ENCODE measurements around the gene HDLBP.
"Not testable (repeated sequence)": the region's sequence is repeated elsewhere in the genome, so short reads cannot be mapped to it uniquely, and the experiment has no call there.

Gene HDLBP

GRCh38 chr2:241330616-241330981 is 15.1 kb upstream of the HDLBP start:
- H3K4me3 ChIP-seq (ENCODE audit: low read depth, low read length): no peak overlapping the region

- H3K4me3 ChIP-seq (ENCODE audit: low read depth, low read length): no peak overlapping the region
Measured at GRCh38 chr2:241329669-241330615, 14.5 kb upstream of the HDLBP start.

GRCh38 chr2:241325257-241325656 is 9.8 kb upstream of the HDLBP start:
- H3K4me3 ChIP-seq (ENCODE audit: low read depth, low read length): no peak overlapping the region

- H3K4me3 ChIP-seq (ENCODE audit: low read depth, low read length): no peak overlapping the region
Measured at GRCh38 chr2:241324775-241325174, 9.3 kb upstream of the HDLBP start.

GRCh38 chr2:241323778-241324177 is 8.3 kb upstream of the HDLBP start:
- H3K4me3 ChIP-seq (ENCODE audit: low read depth, low read length): no peak overlapping the region

- H3K4me3 ChIP-seq (ENCODE audit: low read depth, low read length): no peak overlapping the region
Measured at GRCh38 chr2:241321886-241322285, 6.4 kb upstream of the HDLBP start.

GRCh38 chr2:241321033-241321432 is 5.6 kb upstream of the HDLBP start:
- H3K4me3 ChIP-seq (ENCODE audit: low read depth, low read length): no peak overlapping the region

GRCh38 chr2:241320394-241320793 is 4.9 kb upstream of the HDLBP start:
- H3K4me3 ChIP-seq (ENCODE audit: low read depth, low read length): no peak overlapping the region

GRCh38 chr2:241318830-241319229 is 3.4 kb upstream of the HDLBP start:
- not testable (repeated sequence) for H3K4me3 ChIP-seq (ENCODE audit: low read depth, low read length)

GRCh38 chr2:241317391-241317790 is 1.9 kb upstream of the HDLBP start:
- peak overlapping the region; percentile 98 for H3K4me3 ChIP-seq (ENCODE audit: low read depth, low read length)

GRCh38 chr2:241316825-241317224 is 1.4 kb upstream of the HDLBP start:
- peak overlapping the region; percentile 98 for H3K4me3 ChIP-seq (ENCODE audit: low read depth, low read length)

GRCh38 chr2:241315879-241316631 is 583 bp upstream of the HDLBP start, which contains the start of gene SEPTIN2:
Gene SEPTIN2, plus strand, starts transcription at chr2:241315925. Its CDS starts 8,308 bp downstream, at chr2:241324233.
- peak within 1 kb of the TSS; percentile 98 for H3K4me3 ChIP-seq (ENCODE audit: low read depth, low read length)

GRCh38 chr2:241314226-241315092 is 1.0 kb downstream of the HDLBP start:
- peak overlapping the region; percentile 97 for H3K4me3 ChIP-seq (ENCODE audit: low read depth, low read length)

- H3K4me3 ChIP-seq (ENCODE audit: low read depth, low read length): peak overlapping the region; percentile 97
Measured at GRCh38 chr2:241313543-241314095, 1.9 kb downstream of the HDLBP start.

- no peak overlapping the region for H3K4me3 ChIP-seq (ENCODE audit: low read depth, low read length)
Measured at GRCh38 chr2:241312082-241312481, 3.4 kb downstream of the HDLBP start.

GRCh38 chr2:241310917-241311566 is 4.4 kb downstream of the HDLBP start:
- H3K4me3 ChIP-seq (ENCODE audit: low read depth, low read length): no peak overlapping the region

GRCh38 chr2:241309684-241310117 is 5.8 kb downstream of the HDLBP start:
- no peak overlapping the region for H3K4me3 ChIP-seq (ENCODE audit: low read depth, low read length)

- no peak overlapping the region for H3K4me3 ChIP-seq (ENCODE audit: low read depth, low read length)
Measured at GRCh38 chr2:241308832-241309500, 6.5 kb downstream of the HDLBP start.

GRCh38 chr2:241308267-241308666 is 7.2 kb downstream of the HDLBP start:
- H3K4me3 ChIP-seq (ENCODE audit: low read depth, low read length): no peak overlapping the region

Measured in iPS-11a (cell line).